Measurements from ENCODE around the gene STIM1. TPM values are rescaled to one million over a fixed set of nuclear protein-coding genes. Genes with fewer than 3 reads are reported as not detected.

The STIM1 gene
- total and polyA plus RNA-seq, 7 donors, result 5.3 to 44.8 (median 29.3) TPM

- no peak for DNase-seq
- peaks cover 4 to 36% (median 7%) of the 10 kb centered on the region in 4 donors for H3K36me3 ChIP-seq
- H3K9me3 ChIP-seq, result no peaks in the 10 kb centered on the region
- WGBS, 2 donors, result 18 to 58% methylated on average over 4 of the region's 4 CpGs
- H3K27me3 ChIP-seq, result no peaks in the 10 kb centered on the region
- intact Hi-C loops (cut with DNase I), result no loop called here
- H3K27ac ChIP-seq, result peak overlapping the region in 2 of 4 donors; percentile 22 to 25
- H3K4me3 ChIP-seq, result no peak overlapping the region
- H3K4me1 ChIP-seq, result peaks cover 0 to 55% (median 46%) of the 10 kb centered on the region in 4 donors
- TF ChIP-seq CTCF (IDR thresholded peaks at IDR 0.05) (no peak), POLR2A (IDR thresholded peaks at IDR 0.05) (no peak), EP300 (IDR thresholded peaks at IDR 0.05) (no peak), POLR2AphosphoS5 (IDR thresholded peaks at IDR 0.05) (no peak)
Observed at GRCh38 chr11:4060182-4060923, 204.9 kb downstream of the STIM1 start.

GRCh38 chr11:4061700-4062099, 206.2 kb downstream of the STIM1 start:
- intact Hi-C loops (cut with DNase I), result no loop called here
- H3K36me3 ChIP-seq, result peaks cover 4 to 24% (median 7%) of the 10 kb centered on the region in 4 donors

GRCh38 chr11:4063348-4063747, 207.9 kb downstream of the STIM1 start:
- no peaks in the 10 kb centered on the region for H3K9me3 ChIP-seq
- 32 to 69% methylated on average over 3 of the region's 3 CpGs for WGBS, 2 donors
- intact Hi-C loops (cut with DNase I), result no loop called here
- H3K27ac ChIP-seq, result peak overlapping the region in 1 of 4 donors; percentile 2
- no peak overlapping the region for H3K4me3 ChIP-seq
- no peaks in the 10 kb centered on the region for H3K27me3 ChIP-seq
- peaks cover 4 to 23% (median 7%) of the 10 kb centered on the region in 4 donors for H3K36me3 ChIP-seq
- H3K4me1 ChIP-seq, result peaks cover 0 to 59% (median 52%) of the 10 kb centered on the region in 4 donors
- DNase-seq, result no peak
- TF ChIP-seq CTCF (IDR thresholded peaks at IDR 0.05) (no peak), EP300 (IDR thresholded peaks at IDR 0.05) (no peak), POLR2A (IDR thresholded peaks at IDR 0.05) (no peak), POLR2AphosphoS5 (IDR thresholded peaks at IDR 0.05) (no peak)

More at GRCh38 chr11:4061700-4062099, 206.2 kb downstream of the STIM1 start:
- peak overlapping the region in 1 of 4 donors; percentile 22 for H3K27ac ChIP-seq
- no peaks in the 10 kb centered on the region for H3K9me3 ChIP-seq
- no peaks in the 10 kb centered on the region for H3K27me3 ChIP-seq
- peaks cover 0 to 66% (median 59%) of the 10 kb centered on the region in 4 donors for H3K4me1 ChIP-seq
- TF ChIP-seq EP300 (IDR thresholded peaks at IDR 0.05), result no peak
- no peak for TF ChIP-seq POLR2AphosphoS5 (IDR thresholded peaks at IDR 0.05)
- no peak for TF ChIP-seq POLR2A (IDR thresholded peaks at IDR 0.05)
- no peak for TF ChIP-seq CTCF (IDR thresholded peaks at IDR 0.05)
- DNase-seq, result no peak
- WGBS, 2 donors, result 95 to 96% methylated on average over 1 of the region's 1 CpG
- no peak overlapping the region for H3K4me3 ChIP-seq

GRCh38 chr11:4064278-4064955, 209.0 kb downstream of the STIM1 start:
- no peak overlapping the region for H3K4me3 ChIP-seq
- H3K27me3 ChIP-seq, result no peaks in the 10 kb centered on the region
- no peak for DNase-seq
- peak overlapping the region in 3 of 4 donors; percentile 53 to 55 (median 55) for H3K27ac ChIP-seq
- intact Hi-C loops (cut with DNase I), result no loop called here
- H3K9me3 ChIP-seq, result no peaks in the 10 kb centered on the region
- no peak for TF ChIP-seq POLR2AphosphoS5 (IDR thresholded peaks at IDR 0.05)
- TF ChIP-seq EP300 (IDR thresholded peaks at IDR 0.05), result no peak
- no peak for TF ChIP-seq POLR2A (IDR thresholded peaks at IDR 0.05)
- TF ChIP-seq CTCF (IDR thresholded peaks at IDR 0.05), result no peak
- peaks cover 0 to 63% (median 54%) of the 10 kb centered on the region in 4 donors for H3K4me1 ChIP-seq
- WGBS, 2 donors, result 96 to 98% methylated on average over 1 of the region's 1 CpG
- H3K36me3 ChIP-seq, result peaks cover under 1 to 18% (median 6%) of the 10 kb centered on the region in 4 donors

Data from sigmoid colon (tissue), 7 donors.